Body of pancreas (tissue), 4 donors: ENCODE results near the gene LRP11.

Experiments used
- POLR2A ChIP-seq, 3 donors: fragments of 450-650 bp; IDR thresholded peaks; one replicate each; pipeline ENCODE4 v1.6.1; 2016; ENCODE audit warnings: antibody characterized with exemption in 3 of 3, mild to moderate bottlenecking in 2 of 3
- TF ChIP-seq, protein P1 (sequence below), 7 experiments: fragments of 450-650 bp in 4 of 7; fragments of 200-600 bp in 3 of 7; sonication (generic) in 3 of 7; IDR thresholded peaks; one replicate each; pipeline ENCODE4 v1.5.1; 2016 to 2019; ENCODE audit warnings: antibody characterized with exemption in 7 of 7

DNA sequence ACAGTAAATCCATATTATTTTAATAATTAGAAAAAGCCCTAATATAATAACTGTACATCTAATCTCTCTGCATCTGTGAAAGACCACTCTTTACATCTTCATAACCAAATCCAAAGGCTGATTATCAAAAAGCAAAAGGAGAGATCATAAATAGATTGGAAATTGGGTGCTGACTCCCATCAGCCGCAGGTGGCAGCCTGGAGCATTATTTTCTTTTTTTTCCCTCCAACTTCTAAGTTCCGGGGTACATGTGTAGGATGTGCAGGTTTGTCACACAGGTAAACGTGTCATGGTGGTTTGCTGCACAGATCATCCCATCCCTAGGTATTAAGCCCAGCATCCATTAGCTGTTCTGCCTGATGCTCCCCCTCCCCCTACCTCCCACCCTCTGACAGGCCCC is 30.5 kb downstream of the LRP11 start:
- TF ChIP-seq, protein P1, sequence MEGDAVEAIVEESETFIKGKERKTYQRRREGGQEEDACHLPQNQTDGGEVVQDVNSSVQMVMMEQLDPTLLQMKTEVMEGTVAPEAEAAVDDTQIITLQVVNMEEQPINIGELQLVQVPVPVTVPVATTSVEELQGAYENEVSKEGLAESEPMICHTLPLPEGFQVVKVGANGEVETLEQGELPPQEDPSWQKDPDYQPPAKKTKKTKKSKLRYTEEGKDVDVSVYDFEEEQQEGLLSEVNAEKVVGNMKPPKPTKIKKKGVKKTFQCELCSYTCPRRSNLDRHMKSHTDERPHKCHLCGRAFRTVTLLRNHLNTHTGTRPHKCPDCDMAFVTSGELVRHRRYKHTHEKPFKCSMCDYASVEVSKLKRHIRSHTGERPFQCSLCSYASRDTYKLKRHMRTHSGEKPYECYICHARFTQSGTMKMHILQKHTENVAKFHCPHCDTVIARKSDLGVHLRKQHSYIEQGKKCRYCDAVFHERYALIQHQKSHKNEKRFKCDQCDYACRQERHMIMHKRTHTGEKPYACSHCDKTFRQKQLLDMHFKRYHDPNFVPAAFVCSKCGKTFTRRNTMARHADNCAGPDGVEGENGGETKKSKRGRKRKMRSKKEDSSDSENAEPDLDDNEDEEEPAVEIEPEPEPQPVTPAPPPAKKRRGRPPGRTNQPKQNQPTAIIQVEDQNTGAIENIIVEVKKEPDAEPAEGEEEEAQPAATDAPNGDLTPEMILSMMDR (IDR thresholded peaks at IDR 0.05) = no peak
- no peak for TF ChIP-seq POLR2A (IDR thresholded peaks at IDR 0.05)
